DMS153 (cell line): ENCODE data around the gene TNFRSF14.
A peak's percentile ranks its signal among the peaks of the same experiment; 100 is the strongest.

Source experiments
- DNase-seq: peaks from one replicate; lab custom pipeline; 2025; lab: John Stamatoyannopoulos, UW

TNFRSF14 gene

GRCh38 chr1:2588661-2589430, 32.7 kb downstream of the TNFRSF14 start:
- DNase-seq = peak; percentile 51

GRCh38 chr1:2589431-2590232, 33.5 kb downstream of the TNFRSF14 start:
- DNase-seq = no peak

GRCh38 chr1:2590233-2591141, 34.3 kb downstream of the TNFRSF14 start:
- DNase-seq = no peak

- no peak for DNase-seq
These were observed 35.0 kb downstream of the TNFRSF14 start for GRCh38 chr1:2591233-2591580.

- no peak for DNase-seq
These were observed 35.5 kb downstream of the TNFRSF14 start for GRCh38 chr1:2591581-2592261.

GRCh38 chr1:2592672-2593071, 36.5 kb downstream of the TNFRSF14 start:
- DNase-seq = peak; percentile 71

- DNase-seq = no peak
These were observed 37.2 kb downstream of the TNFRSF14 start for GRCh38 chr1:2593251-2593878.

GRCh38 chr1:2594001-2594640, 38.0 kb downstream of the TNFRSF14 start:
- DNase-seq = peak; percentile 64

- DNase-seq = no peak
These were observed 38.5 kb downstream of the TNFRSF14 start for GRCh38 chr1:2594641-2595131.

- DNase-seq = no peak
These were observed 39.2 kb downstream of the TNFRSF14 start for GRCh38 chr1:2595261-2595811.

- DNase-seq = no peak
These were observed 39.8 kb downstream of the TNFRSF14 start for GRCh38 chr1:2595812-2596529.

GRCh38 chr1:2596530-2597333, 40.6 kb downstream of the TNFRSF14 start:
- DNase-seq = peak; percentile 92

GRCh38 chr1:2597441-2598328, 41.5 kb downstream of the TNFRSF14 start:
- DNase-seq = no peak

- no peak for DNase-seq
These were observed 42.3 kb downstream of the TNFRSF14 start for GRCh38 chr1:2598329-2598931.

- no peak for DNase-seq
These were observed 45.6 kb downstream of the TNFRSF14 start for GRCh38 chr1:2601721-2602303.

- DNase-seq = no peak
These were observed 46.2 kb downstream of the TNFRSF14 start for GRCh38 chr1:2602311-2602835.
